H1 (cell line): ENCODE data around the gene RGS8. TPM values are rescaled to one million over a fixed set of nuclear protein-coding genes. Genes with fewer than 3 reads are reported as not detected.

Source experiments
- POU5F1 ChIP-seq: IDR thresholded peaks from 2 replicates; pipeline ENCODE4 v1.6.1; 2011; ENCODE audit warnings: low read depth, mild to moderate bottlenecking, low read length, moderate library complexity
- SIRT6 ChIP-seq: IDR thresholded peaks from one replicate; pipeline ENCODE4 v1.7.1; 2012; ENCODE audit warnings: low read length, inconsistent platforms
- TEAD4 ChIP-seq: IDR thresholded peaks from 2 replicates; pipeline ENCODE4 v1.6.1; 2012; ENCODE audit warnings: low read depth, low read length, inconsistent platforms, mixed read lengths
- polyA plus RNA-seq, 7 experiments: library from polyadenylated mRNA; depleted of rRNA in 3 of 7; stranded (reverse) in 5 of 7; unstranded in 2 of 7; fragments of >200 nt in 5 of 7; fragments of 200-250 nt in 2 of 7; gene quantifications; 1 replicate in 5 of 7; 2 replicates in 1 of 7; 4 replicates in 1 of 7; pipeline versions ENCODE4 v1.2.1 to v1.2.3, GENCODE V29; 2011 to 2013; ENCODE audit warnings: missing spikeins in 2 of 7, mixed read lengths in 2 of 7
- total RNA-seq: library from RNA; stranded (reverse); fragmentation: NEBNext Ultra II Directional; extraction: Animal tissue kit (Norgen Biotek cat#: 25700); gene quantifications from 2 replicates; pipeline ENCODE4 v1.2.1, GENCODE V29; 2021

The RGS8 gene
- total and polyA plus RNA-seq, 2 of the 8 experiments (the other 6 are each of a cell fraction or from before 2014, with no cell fraction given): 0.13 to 0.23 TPM

DNA sequence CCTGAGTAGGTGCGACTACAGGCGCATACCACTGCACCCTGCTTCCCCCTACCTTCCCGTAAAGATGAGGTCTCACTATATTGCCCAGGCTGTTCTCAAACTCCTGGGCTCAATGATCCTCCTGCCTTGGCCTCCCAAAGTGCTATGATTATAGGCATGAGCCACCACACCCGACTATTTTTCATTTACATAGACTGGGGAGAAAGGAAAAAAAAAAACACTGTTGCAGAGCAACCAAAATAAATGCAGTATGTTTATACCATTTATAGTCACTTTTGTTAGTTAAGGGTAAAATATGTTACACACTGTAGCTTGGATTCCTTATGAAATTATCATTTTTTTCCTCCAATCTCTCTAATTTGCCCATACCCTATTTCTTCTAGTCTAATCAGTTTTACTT is 35.2 kb upstream of the RGS8 start (continued):
- TF ChIP-seq TEAD4: no peak
- TF ChIP-seq POU5F1: no peak
- no peak for TF ChIP-seq SIRT6
- TF ChIP-seq, all 59 proteins: peak for 0
